ENCODE data around the gene ACP5. TPM values are rescaled to one million over a fixed set of nuclear protein-coding genes. Genes with fewer than 3 reads are reported as not detected.

Gene ACP5
- total RNA-seq, 2 donors from 2014 or later, result 23.3 to 59.3 TPM

DNA sequence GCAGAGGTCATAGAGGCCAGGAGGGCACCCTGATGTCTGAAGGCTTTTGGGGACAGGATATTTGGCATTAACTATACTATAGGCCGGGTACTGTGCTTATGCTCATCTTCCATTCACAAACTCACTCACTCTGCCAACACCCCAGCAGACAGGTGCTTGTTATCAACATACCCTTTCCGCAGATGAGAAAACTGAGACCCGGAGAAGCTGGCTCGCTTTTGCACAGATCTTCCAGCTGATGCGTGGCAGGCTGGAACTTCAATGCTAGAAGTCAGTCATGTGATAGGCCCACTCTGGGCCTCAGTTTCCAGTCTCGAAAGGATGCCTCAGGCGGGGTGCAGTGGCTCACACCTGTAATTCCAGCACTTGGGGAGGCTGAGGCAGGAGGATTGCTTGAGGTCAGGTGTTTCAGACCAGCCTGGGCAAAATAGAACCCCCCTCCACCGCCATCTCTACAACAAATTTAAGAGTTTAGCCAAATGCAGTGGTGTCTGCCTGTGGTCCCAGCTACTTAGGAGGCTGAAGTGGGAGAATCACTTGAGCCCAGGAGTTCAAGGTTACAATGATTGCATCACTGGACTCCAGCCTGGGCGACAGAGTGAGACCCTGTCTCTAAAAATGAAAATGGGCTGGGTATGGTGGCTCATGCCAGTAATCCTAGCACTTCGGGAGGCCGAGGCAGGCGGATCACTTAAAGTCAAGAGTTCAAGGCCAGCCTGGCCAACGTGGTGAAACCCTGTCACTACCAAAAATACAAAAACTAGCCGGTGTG lies 29.3 kb downstream of the ACP5 start:
- DNase-seq (ENCODE audit: low spot score), result no peak
- WGBS, result 96% methylated on average over 14 of the region's 14 CpGs
- Histone ChIP-seq H3K27me3 (replicated peaks; ENCODE audit: insufficient read depth) (no peaks in the 10 kb centered on the region), H3K4me1 (replicated peaks) (no peaks in the 10 kb centered on the region), H3K4me3 (no peak overlapping the region), H3K27ac (no peak overlapping the region), H3K36me3 (peaks cover 0 to 5% of the 10 kb centered on the region in 2 donors), H3K9me3 (no peaks in the 10 kb centered on the region)
- TF ChIP-seq POLR2A (IDR thresholded peaks at IDR 0.05) (no peak), POLR2AphosphoS5 (IDR thresholded peaks at IDR 0.05) (no peak)
- TF ChIP-seq, protein P1, sequence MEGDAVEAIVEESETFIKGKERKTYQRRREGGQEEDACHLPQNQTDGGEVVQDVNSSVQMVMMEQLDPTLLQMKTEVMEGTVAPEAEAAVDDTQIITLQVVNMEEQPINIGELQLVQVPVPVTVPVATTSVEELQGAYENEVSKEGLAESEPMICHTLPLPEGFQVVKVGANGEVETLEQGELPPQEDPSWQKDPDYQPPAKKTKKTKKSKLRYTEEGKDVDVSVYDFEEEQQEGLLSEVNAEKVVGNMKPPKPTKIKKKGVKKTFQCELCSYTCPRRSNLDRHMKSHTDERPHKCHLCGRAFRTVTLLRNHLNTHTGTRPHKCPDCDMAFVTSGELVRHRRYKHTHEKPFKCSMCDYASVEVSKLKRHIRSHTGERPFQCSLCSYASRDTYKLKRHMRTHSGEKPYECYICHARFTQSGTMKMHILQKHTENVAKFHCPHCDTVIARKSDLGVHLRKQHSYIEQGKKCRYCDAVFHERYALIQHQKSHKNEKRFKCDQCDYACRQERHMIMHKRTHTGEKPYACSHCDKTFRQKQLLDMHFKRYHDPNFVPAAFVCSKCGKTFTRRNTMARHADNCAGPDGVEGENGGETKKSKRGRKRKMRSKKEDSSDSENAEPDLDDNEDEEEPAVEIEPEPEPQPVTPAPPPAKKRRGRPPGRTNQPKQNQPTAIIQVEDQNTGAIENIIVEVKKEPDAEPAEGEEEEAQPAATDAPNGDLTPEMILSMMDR (IDR thresholded peaks at IDR 0.05), result no peak
- intact Hi-C loops (cut with DNase I), result no loop called here

DNA sequence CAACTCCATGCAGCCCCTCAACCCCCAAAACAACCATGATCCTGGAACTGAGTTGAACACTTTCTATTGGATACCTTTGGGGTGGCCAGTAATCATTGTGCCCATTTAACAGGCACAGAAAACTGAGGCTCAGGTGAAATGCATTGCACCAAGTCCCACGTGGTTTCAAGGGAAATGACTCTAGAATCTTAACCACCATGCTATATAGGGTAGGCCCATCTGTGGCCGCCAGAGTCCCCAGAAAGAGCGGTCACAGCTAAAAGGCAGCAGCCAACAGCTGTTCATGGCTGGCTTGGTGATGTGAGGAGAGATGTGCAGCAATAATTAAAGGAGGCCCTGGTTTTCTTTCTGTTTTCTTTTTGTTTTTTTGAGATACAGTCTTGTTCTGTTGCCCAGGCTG lies 36.2 kb downstream of the ACP5 start:
- DNase-seq (ENCODE audit: low spot score), result no peak
- H3K27me3 ChIP-seq (replicated peaks; ENCODE audit: insufficient read depth), result peaks cover 3% of the 10 kb centered on the region
- H3K27ac ChIP-seq, result peak overlapping the region; percentile 71 to 78
- intact Hi-C loops (cut with DNase I), result no loop called here
- TF ChIP-seq POLR2A (IDR thresholded peaks at IDR 0.05) (no peak), POLR2AphosphoS5 (IDR thresholded peaks at IDR 0.05) (no peak)
- TF ChIP-seq, protein P1 (IDR thresholded peaks at IDR 0.05), result no peak
- no peaks in the 10 kb centered on the region for H3K9me3 ChIP-seq
- H3K36me3 ChIP-seq, result no peaks in the 10 kb centered on the region
- H3K4me3 ChIP-seq, result no peak overlapping the region
- H3K4me1 ChIP-seq (replicated peaks), result no peaks in the 10 kb centered on the region
- 74% methylated on average over 3 of the region's 3 CpGs for WGBS

DNA sequence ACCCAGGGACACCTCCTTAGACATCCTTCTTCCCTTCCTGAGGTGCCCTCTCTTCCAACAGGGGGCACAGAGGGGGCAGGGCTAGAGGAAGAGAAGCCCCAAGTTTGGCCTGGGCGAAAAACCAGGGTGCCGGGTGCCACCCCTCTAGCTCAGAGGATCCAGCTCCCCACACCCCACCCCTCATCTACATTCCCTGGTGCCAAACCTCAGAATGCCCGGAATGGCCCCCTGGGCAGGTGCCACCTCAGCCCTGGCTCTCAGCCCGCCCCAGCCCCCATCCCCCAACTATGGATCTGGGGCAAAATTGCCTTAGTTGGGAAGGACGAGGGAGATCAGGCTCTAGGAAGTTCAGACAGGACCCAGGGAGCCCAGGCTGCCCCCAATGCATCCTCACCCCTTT lies 36.8 kb downstream of the ACP5 start:
- H3K4me1 ChIP-seq (replicated peaks), result no peaks in the 10 kb centered on the region
- DNase-seq (ENCODE audit: low spot score), result no peak
- no peaks in the 10 kb centered on the region for H3K36me3 ChIP-seq
- H3K27me3 ChIP-seq (replicated peaks; ENCODE audit: insufficient read depth), result peaks cover 3% of the 10 kb centered on the region
- TF ChIP-seq POLR2A (IDR thresholded peaks at IDR 0.05) (no peak), POLR2AphosphoS5 (IDR thresholded peaks at IDR 0.05) (no peak)
- TF ChIP-seq, protein P1 (IDR thresholded peaks at IDR 0.05), result no peak
- peak overlapping the region; percentile 71 to 78 for H3K27ac ChIP-seq
- H3K4me3 ChIP-seq, result peak overlapping the region; percentile 14 to 21
- no peaks in the 10 kb centered on the region for H3K9me3 ChIP-seq
- intact Hi-C loops (cut with DNase I), result no loop called here
- 46% methylated on average over 5 of the region's 5 CpGs for WGBS

DNA sequence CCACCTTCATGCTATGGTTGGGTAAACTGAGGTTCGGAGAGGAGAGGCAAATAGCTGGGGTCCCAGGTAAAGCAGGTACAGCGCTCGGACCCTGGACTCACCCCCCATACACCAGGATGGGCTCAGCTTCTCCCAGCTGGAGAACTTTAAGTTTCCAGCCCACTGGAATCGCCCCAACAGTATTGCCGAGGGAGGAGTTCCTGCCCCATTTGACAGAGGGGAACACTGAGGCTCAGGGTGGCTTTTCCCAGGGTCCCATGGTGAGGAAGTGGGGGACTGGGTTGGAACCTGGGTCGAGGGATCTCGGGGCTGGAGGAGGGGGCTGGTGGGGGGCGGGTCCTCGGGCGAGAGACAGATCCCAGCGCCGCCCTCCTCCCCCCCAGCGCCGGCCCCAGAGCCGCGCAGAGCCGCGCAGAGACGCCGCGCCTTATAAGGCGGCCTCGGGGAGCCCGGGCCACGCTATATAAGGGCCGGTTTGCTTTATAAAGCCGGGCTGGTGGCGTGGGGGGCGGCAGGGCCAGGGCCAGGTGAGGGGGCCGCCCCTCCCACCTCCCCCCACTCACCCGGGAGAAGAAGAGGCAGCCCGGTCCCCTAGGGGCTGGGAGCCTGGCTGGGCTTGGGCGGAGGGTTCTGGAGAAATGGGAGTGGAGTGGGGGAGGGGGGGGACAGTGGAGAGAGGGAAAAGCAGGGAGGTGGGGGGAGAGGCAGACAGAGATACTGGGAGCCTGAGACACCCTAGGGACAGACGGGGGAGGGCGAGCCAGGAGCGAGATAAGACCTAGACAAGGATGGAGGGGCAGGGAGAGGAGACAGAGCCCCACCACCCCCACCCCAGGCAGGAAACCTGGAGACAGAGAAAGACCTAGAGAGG lies 37.7 kb downstream of the ACP5 start:
- no peaks in the 10 kb centered on the region for H3K36me3 ChIP-seq
- H3K4me3 ChIP-seq, result peak overlapping the region; percentile 21 to 30
- H3K4me1 ChIP-seq (replicated peaks), result no peaks in the 10 kb centered on the region
- intact Hi-C loops (cut with DNase I), result no loop called here
- TF ChIP-seq POLR2AphosphoS5 (IDR thresholded peaks at IDR 0.05), result peak; percentile 24
- TF ChIP-seq, protein P1 (IDR thresholded peaks at IDR 0.05), result no peak
- DNase-seq (ENCODE audit: low spot score), result no peak
- WGBS, result 10% methylated on average over 36 of the region's 36 CpGs
- no peaks in the 10 kb centered on the region for H3K9me3 ChIP-seq
- peaks cover 3% of the 10 kb centered on the region for H3K27me3 ChIP-seq (replicated peaks; ENCODE audit: insufficient read depth)
- H3K27ac ChIP-seq, result peak overlapping the region; percentile 71 to 78
